H9 (cell line): ENCODE data around the gene TTC23. TPM values are rescaled to one million over a fixed set of nuclear protein-coding genes. Genes with fewer than 3 reads are reported as not detected.

Experiments
- DNase-seq: peaks from one replicate; pipeline ENCODE4 v3.0.0-alpha.2; 2017
- H2AFZ ChIP-seq: one replicate; pipeline ENCODE4 v1.6.1; 2013; ENCODE audit warnings: mild to moderate bottlenecking, low read length, control low read depth, moderate library complexity
- H2AK5ac ChIP-seq: 2 replicates; pipeline ENCODE4 v1.6.1; 2013; ENCODE audit warnings: low read length, control low read depth, mixed read lengths; ENCODE audit not compliant: insufficient read length
- H2BK120ac ChIP-seq: one replicate; pipeline ENCODE4 v1.6.1; 2013; ENCODE audit warnings: low read depth, mild to moderate bottlenecking, low read length, control low read depth, inconsistent platforms; ENCODE audit not compliant: poor library complexity, severe bottlenecking
- H2BK12ac ChIP-seq: 2 replicates; pipeline ENCODE4 v1.6.1; 2013; ENCODE audit warnings: low read length, control low read depth, mixed read lengths, low read depth; ENCODE audit not compliant: insufficient read length
- H2BK15ac ChIP-seq: 2 replicates; pipeline ENCODE4 v1.6.1; 2013; ENCODE audit warnings: low read depth, low read length, control low read depth
- H2BK20ac ChIP-seq: one replicate; pipeline ENCODE4 v1.6.1; 2013; ENCODE audit warnings: low read depth, mild to moderate bottlenecking, low read length, control low read depth, inconsistent platforms; ENCODE audit not compliant: poor library complexity, severe bottlenecking
- H2BK5ac ChIP-seq: 2 replicates; pipeline ENCODE4 v1.6.1; 2013; ENCODE audit warnings: low read length, control low read depth, mixed read lengths; ENCODE audit not compliant: insufficient read length
- H3K14ac ChIP-seq: 2 replicates; pipeline ENCODE4 v1.6.1; 2013; ENCODE audit warnings: low read length, control low read depth; ENCODE audit not compliant: insufficient read depth
- H3K18ac ChIP-seq: 2 replicates; pipeline ENCODE4 v1.6.1; 2013; ENCODE audit warnings: low read depth, mild to moderate bottlenecking, mixed read lengths, low read length, control low read depth; ENCODE audit not compliant: insufficient read length
- H3K23ac ChIP-seq: 2 replicates; pipeline ENCODE4 v1.6.1; 2013; ENCODE audit warnings: low read length, control low read depth, mixed read lengths, low read depth; ENCODE audit not compliant: insufficient read length
- H3K23me2 ChIP-seq: 2 replicates; pipeline ENCODE4 v1.6.1; 2013; ENCODE audit warnings: low read depth, mild to moderate bottlenecking, mixed read lengths, low read length, control low read depth; ENCODE audit not compliant: insufficient read length, poor library complexity, severe bottlenecking
- H3K27ac ChIP-seq: 2 replicates; pipeline ENCODE4 v1.5.1; 2013; ENCODE audit warnings: low read length, control low read depth, mixed read lengths, low read depth; ENCODE audit not compliant: insufficient read length
- H3K27me3 ChIP-seq: 2 replicates; pipeline ENCODE4 v1.6.1; 2013; ENCODE audit warnings: low read length, control low read depth, inconsistent platforms; ENCODE audit not compliant: insufficient read depth
- H3K4ac ChIP-seq: 2 replicates; pipeline ENCODE4 v1.6.1; 2013; ENCODE audit warnings: low read depth, mild to moderate bottlenecking, control low read depth, inconsistent platforms, low read length, moderate library complexity
- H3K4me1 ChIP-seq: 2 replicates; pipeline ENCODE4 v1.6.1; 2013; ENCODE audit warnings: low read length, control low read depth, inconsistent platforms; ENCODE audit not compliant: insufficient read depth
- H3K4me2 ChIP-seq: 2 replicates; pipeline ENCODE4 v1.6.1; 2013; ENCODE audit warnings: low read length, control low read depth, mixed read lengths; ENCODE audit not compliant: insufficient read length, insufficient read depth
- H3K56ac ChIP-seq: 2 replicates; pipeline ENCODE4 v1.6.1; 2013; ENCODE audit warnings: low read depth, mild to moderate bottlenecking, mixed read lengths, low read length, control low read depth; ENCODE audit not compliant: insufficient read length
- H3K79me1 ChIP-seq: 2 replicates; pipeline ENCODE4 v1.6.1; 2013; ENCODE audit warnings: low read depth, mild to moderate bottlenecking, moderate library complexity, low read length, control low read depth, inconsistent platforms; ENCODE audit not compliant: insufficient read depth, poor library complexity, severe bottlenecking
- H3K79me2 ChIP-seq: 2 replicates; pipeline ENCODE4 v1.6.1; 2013; ENCODE audit warnings: low read length, control low read depth, inconsistent platforms; ENCODE audit not compliant: insufficient read depth
- H3K9ac ChIP-seq: 2 replicates; pipeline ENCODE4 v1.6.1; 2013; ENCODE audit warnings: low read length, control low read depth, mixed read lengths; ENCODE audit not compliant: insufficient read length; ENCODE audit errors: extremely low read depth
- H3K9me3 ChIP-seq: one replicate; pipeline ENCODE4 v1.6.1; 2013; ENCODE audit warnings: low read depth, low read length, inconsistent platforms; ENCODE audit not compliant: control insufficient read depth
- H3T11ph ChIP-seq: one replicate; pipeline ENCODE4 v1.6.1; 2013; ENCODE audit warnings: mild to moderate bottlenecking, low read length, control low read depth, inconsistent platforms
- H4K20me1 ChIP-seq: one replicate; pipeline ENCODE4 v1.6.1; 2013; ENCODE audit not compliant: control insufficient read depth, insufficient read length, insufficient read depth
- H4K5ac ChIP-seq: 2 replicates; pipeline ENCODE4 v1.6.1; 2013; ENCODE audit warnings: low read depth, mild to moderate bottlenecking, mixed read lengths, low read length, control low read depth; ENCODE audit not compliant: insufficient read length
- H4K8ac ChIP-seq: replicated peaks from 2 replicates; pipeline ENCODE4 v1.6.1; 2013; ENCODE audit warnings: low read length, control low read depth, mixed read lengths, low read depth; ENCODE audit not compliant: insufficient read length
- H4K91ac ChIP-seq: 2 replicates; pipeline ENCODE4 v1.6.1; 2013; ENCODE audit warnings: low read depth, mild to moderate bottlenecking, moderate library complexity, mixed read lengths, low read length, control low read depth; ENCODE audit not compliant: insufficient read length
- H3K27ac Mint-ChIP-seq, 3 experiments: 2 replicates in 2 of 3; 3 replicates in 1 of 3; pipeline ENCODE4 v1.8.0; 2020 to 2021; ENCODE audit warnings: mixed read lengths in 3 of 3, mild to moderate bottlenecking in 1 of 3, moderate library complexity in 1 of 3
- H3K27me3 Mint-ChIP-seq: 2 replicates; pipeline ENCODE4 v1.8.0; 2021; ENCODE audit warnings: low read depth, mild to moderate bottlenecking, moderate library complexity, mixed read lengths
- H3K36me3 Mint-ChIP-seq, 3 experiments: 2 replicates in 2 of 3; 3 replicates in 1 of 3; pipeline ENCODE4 v1.8.0; 2020 to 2021; ENCODE audit warnings: low read depth in 3 of 3, mixed read lengths in 3 of 3; ENCODE audit not compliant: insufficient read depth in 1 of 3
- H3K4me1 Mint-ChIP-seq, 2 experiments: 2 replicates each; pipeline ENCODE4 v1.8.0; 2020; ENCODE audit warnings: mixed read lengths in 2 of 2
- H3K4me3 Mint-ChIP-seq, 2 experiments: 2 replicates in 1 of 2; 3 replicates in 1 of 2; pipeline ENCODE4 v1.8.0; 2020 to 2021; ENCODE audit warnings: mild to moderate bottlenecking in 2 of 2, mixed read lengths in 2 of 2, moderate library complexity in 1 of 2
- H3K9me3 Mint-ChIP-seq, 2 experiments: 2 replicates in 1 of 2; 3 replicates in 1 of 2; pipeline ENCODE4 v1.8.0; 2020; ENCODE audit warnings: mild to moderate bottlenecking in 2 of 2, mixed read lengths in 2 of 2, moderate library complexity in 1 of 2
- CTCF ChIP-seq: fragments of 200-600 bp; sonication (generic); conservative IDR thresholded peaks from 3 replicates; pipeline ENCODE4 v1.8.0; 2021; ENCODE audit warnings: antibody characterized with exemption, mild to moderate bottlenecking
- WGBS: extraction: QIAGEN DNeasy Blood & Tissue Kit; methylation state at CpG from one replicate; pipeline ENCODE4 v1.1.7; 2013; ENCODE audit warnings: missing lambda C conversion rate, low lambda C conversion rate, mixed read lengths; ENCODE audit not compliant: insufficient read length; ENCODE audit errors: extremely low coverage; 5-methylcytosine and 5-hydroxymethylcytosine counted together
- total RNA-seq: library from RNA; stranded (reverse); gene quantifications from 2 replicates; pipeline ENCODE4 v1.2.1, GENCODE V29; 2021

The TTC23 gene
- total RNA-seq, 1 experiment from 2014 or later = 14.3 TPM

GRCh38 chr15:99164119-99164518, 85.3 kb downstream of the TTC23 start:
- Mint-ChIP-seq H3K27ac (no peak overlapping the region; a peak in 1 of 7 replicates), H3K27me3 (no peaks in the 10 kb centered on the region), H3K4me1 (peaks cover 3 to 6% of the 10 kb centered on the region in 2 experiments; a peak in 2 of 4 replicates), H3K4me3 (no peak overlapping the region), H3K9me3 (no peaks in the 10 kb centered on the region), H3K36me3 (peaks cover 0 to 13% (median 10%) of the 10 kb centered on the region in 3 experiments; a peak in 5 of 7 replicates)
- H3K23ac ChIP-seq = no peak overlapping the region
- H3K4me1 ChIP-seq = no peaks in the 10 kb centered on the region
- no peak overlapping the region for H4K91ac ChIP-seq
- no peak overlapping the region for H2AK5ac ChIP-seq
- no peak for TF ChIP-seq CTCF
- H2AFZ ChIP-seq = no peak overlapping the region
- H4K20me1 ChIP-seq = no peaks in the 10 kb centered on the region
- H4K8ac ChIP-seq = no peak overlapping the region
- H2BK20ac ChIP-seq = no peak overlapping the region
- no peak overlapping the region for H3K4ac ChIP-seq
- no peaks in the 10 kb centered on the region for H3K79me1 ChIP-seq
- no peak overlapping the region for H3T11ph ChIP-seq
- H4K5ac ChIP-seq = no peak overlapping the region
- no peak for DNase-seq
- H3K27ac ChIP-seq = no peak overlapping the region
- no peak overlapping the region for H3K4me2 ChIP-seq
- no peaks in the 10 kb centered on the region for H3K9me3 ChIP-seq
- H2BK120ac ChIP-seq = no peak overlapping the region
- no peaks in the 10 kb centered on the region for H3K23me2 ChIP-seq
- no peak overlapping the region for H2BK5ac ChIP-seq
- no peak overlapping the region for H3K18ac ChIP-seq
- no peak overlapping the region for H2BK15ac ChIP-seq
- no CpG with 5 or more reads among the region's 3 CpGs for WGBS
- no peak overlapping the region for H2BK12ac ChIP-seq
- no peak overlapping the region for H3K9ac ChIP-seq
- no peak overlapping the region for H3K56ac ChIP-seq
- no peaks in the 10 kb centered on the region for H3K27me3 ChIP-seq
- H3K14ac ChIP-seq = no peak overlapping the region
- no peaks in the 10 kb centered on the region for H3K79me2 ChIP-seq
